Vagina (tissue), 2 donors: ENCODE measurements around the gene FAM20B.

Experiments
- CTCF ChIP-seq, 3 experiments: fragments of 450-650 bp in 2 of 3; fragments of 200-600 bp in 1 of 3; sonication (generic) in 1 of 3; IDR thresholded peaks; one replicate each; pipeline ENCODE4 v1.5.1; 2017 to 2019; ENCODE audit warnings: antibody characterized with exemption in 3 of 3, mild to moderate bottlenecking in 2 of 3, moderate library complexity in 2 of 3
- POLR2A ChIP-seq, 2 donors: fragments of 450-650 bp; IDR thresholded peaks; one replicate each; pipeline ENCODE4 v1.6.1; 2017; ENCODE audit warnings: antibody characterized with exemption in 2 of 2, mild to moderate bottlenecking in 2 of 2, moderate library complexity in 2 of 2
- POLR2AphosphoS5 ChIP-seq, 2 donors: sonication (generic); formaldehyde crosslinking; IDR thresholded peaks; one replicate each; pipeline ENCODE4 v1.9.0; 2017; ENCODE audit warnings: antibody characterized with exemption in 2 of 2, mild to moderate bottlenecking in 2 of 2, low read depth in 1 of 2; ENCODE audit not compliant: insufficient read depth in 1 of 2

DNA sequence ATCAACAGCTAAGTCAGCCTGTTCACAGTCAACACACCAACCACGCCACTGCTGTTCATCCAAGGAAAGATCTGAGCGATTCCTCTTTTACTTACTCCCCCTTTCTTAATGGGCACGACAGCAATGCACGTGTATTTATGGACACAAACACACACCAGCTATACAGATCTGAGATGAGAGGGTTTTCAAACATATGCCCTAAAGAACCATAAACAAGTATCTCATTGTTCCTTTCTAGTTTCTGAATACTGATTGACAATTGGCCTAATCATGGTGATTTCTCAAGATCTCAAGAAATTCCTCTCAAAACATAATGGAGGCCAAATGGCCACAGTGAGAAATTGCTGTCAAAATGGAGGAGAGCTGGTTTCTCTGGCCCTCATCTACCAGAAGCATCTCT is 74.2 kb downstream of the FAM20B start:
- TF ChIP-seq POLR2AphosphoS5 (IDR thresholded peaks at IDR 0.05; ENCODE audit: insufficient read depth in 1 of 2, low read depth in 1 of 2) (no peak), CTCF (IDR thresholded peaks at IDR 0.05) (no peak), POLR2A (IDR thresholded peaks at IDR 0.05) (no peak)
